NCI-H748 (cell line): ENCODE results near the gene MACROD2.
"Not testable (repeated sequence)": the region's sequence is repeated elsewhere in the genome, so short reads cannot be mapped to it uniquely, and the experiment has no call there.

Experiments used
- DNase-seq: peaks from one replicate; lab custom pipeline; 2025; ENCODE audit not compliant: unreplicated experiment; lab: John Stamatoyannopoulos, UW

The MACROD2 gene

GRCh38 chr20:15805154-15805553 is 1809.8 kb downstream of the MACROD2 start:
- no peak for DNase-seq

- no peak for DNase-seq
Observed at GRCh38 chr20:15806105-15806504, 1810.8 kb downstream of the MACROD2 start.

- no peak for DNase-seq
Observed at GRCh38 chr20:15807271-15807670, 1812.0 kb downstream of the MACROD2 start.

DNA sequence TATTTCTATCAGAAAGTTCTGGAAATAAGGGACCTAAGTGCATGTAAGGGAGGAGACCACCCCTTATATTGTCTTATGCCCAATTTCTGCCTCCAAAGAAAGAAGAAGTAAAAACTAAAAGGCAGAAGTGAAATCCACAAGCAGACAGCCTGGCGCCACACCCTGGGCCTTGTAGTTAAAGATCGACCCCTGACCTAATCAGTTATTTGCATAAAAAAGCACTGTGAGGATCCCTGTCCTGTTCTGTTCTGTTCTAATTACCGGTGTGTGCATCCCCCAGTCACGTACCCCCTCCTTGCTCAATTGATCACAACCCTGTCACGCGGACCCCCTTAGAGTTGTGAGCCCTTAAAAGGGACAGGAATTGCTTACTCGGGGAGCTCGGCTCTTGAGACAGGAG is 1812.5 kb downstream of the MACROD2 start:
- not testable (repeated sequence) for DNase-seq

GRCh38 chr20:15811951-15812350 is 1816.6 kb downstream of the MACROD2 start:
- DNase-seq = no peak

DNA sequence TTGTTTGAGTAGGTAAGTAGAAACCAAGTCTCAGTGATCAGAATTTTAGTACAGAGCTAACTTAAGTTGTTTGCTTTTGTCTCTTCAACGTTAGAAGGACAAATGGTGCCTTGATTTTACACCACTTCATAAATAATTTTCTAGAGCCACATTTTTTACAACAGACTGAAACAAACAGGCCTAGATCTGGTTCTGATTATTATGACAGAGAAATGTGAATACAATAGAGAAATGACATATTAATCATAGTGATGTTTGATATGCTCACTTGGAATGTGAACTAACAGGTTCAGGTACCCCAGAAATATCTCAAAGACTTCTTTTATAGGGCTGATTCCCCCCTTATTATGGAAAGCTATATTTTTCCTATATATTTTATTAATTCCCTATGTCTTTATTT is 1817.4 kb downstream of the MACROD2 start:
- DNase-seq = no peak

DNA sequence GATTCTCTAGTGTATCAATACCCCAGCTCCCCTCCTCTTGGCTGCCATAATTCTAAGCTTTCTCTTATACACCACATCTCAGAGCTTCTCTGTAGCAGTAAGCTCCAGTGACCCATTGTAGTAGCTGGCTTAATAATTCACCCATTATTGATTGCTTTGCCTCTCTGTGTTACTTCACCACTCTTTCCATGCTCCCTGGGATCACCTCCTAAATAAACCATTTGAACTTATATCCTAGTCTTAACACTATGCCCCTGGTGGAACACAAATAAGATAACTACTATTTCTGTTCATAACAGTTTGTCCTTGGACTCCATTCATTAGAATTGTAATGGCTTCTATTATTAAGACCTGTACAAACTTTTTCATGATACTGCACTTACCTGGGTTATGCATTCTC is 1819.0 kb downstream of the MACROD2 start:
- no peak for DNase-seq

- no peak for DNase-seq
Observed at GRCh38 chr20:15814911-15815310, 1819.6 kb downstream of the MACROD2 start.

- DNase-seq = no peak
Observed at GRCh38 chr20:15817351-15817750, 1822.0 kb downstream of the MACROD2 start.

DNA sequence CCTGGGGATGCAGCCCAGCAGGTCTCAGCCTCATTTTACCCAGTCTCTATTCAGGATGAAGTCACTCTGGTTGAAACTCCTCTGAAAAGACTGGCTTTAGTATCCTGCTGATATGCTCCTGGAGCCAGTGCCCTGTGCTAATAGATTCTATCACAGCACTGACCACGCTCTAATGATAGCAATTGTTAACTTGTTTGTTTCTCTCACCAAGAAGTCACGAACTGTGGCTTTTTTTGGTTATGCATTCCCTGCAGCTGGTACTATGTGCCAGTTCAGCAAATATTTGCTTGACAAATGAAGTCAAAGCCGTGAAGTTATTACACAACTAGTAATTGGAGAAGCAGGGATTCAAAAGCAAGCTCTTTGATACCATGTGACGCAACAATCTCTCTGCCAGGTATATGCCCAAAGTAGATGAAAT is 1823.3 kb downstream of the MACROD2 start:
- peak; percentile 37 for DNase-seq

- DNase-seq = no peak
Observed at GRCh38 chr20:15823718-15824117, 1828.4 kb downstream of the MACROD2 start.

- no peak for DNase-seq
Observed at GRCh38 chr20:15827628-15828027, 1832.3 kb downstream of the MACROD2 start.

GRCh38 chr20:15831201-15831600 is 1835.9 kb downstream of the MACROD2 start:
- DNase-seq = no peak

DNA sequence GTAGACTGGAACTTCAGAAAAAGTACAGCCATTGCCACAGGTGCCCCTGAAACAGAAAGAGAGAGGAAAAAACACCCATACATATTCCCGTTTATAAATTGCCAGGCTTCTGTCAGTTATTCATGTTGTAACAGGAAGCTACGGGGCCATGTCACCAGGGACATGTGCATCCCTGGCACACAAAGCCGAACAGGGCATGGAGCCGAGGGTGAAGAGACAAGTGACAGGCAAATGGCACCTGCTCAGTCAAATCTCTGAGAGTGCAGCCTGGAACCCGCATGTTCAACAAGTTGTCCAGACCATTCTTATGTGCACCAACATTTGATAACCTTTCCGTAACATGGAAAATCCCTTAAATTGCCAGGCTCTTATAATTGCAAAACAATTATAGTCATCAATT is 1837.2 kb downstream of the MACROD2 start:
- no peak for DNase-seq

GRCh38 chr20:15834857-15835256 is 1839.5 kb downstream of the MACROD2 start:
- peak; percentile 9 for DNase-seq

- no peak for DNase-seq
Observed at GRCh38 chr20:15835811-15836210, 1840.5 kb downstream of the MACROD2 start.

- DNase-seq = no peak
Observed at GRCh38 chr20:15836634-15837033, 1841.3 kb downstream of the MACROD2 start.

DNA sequence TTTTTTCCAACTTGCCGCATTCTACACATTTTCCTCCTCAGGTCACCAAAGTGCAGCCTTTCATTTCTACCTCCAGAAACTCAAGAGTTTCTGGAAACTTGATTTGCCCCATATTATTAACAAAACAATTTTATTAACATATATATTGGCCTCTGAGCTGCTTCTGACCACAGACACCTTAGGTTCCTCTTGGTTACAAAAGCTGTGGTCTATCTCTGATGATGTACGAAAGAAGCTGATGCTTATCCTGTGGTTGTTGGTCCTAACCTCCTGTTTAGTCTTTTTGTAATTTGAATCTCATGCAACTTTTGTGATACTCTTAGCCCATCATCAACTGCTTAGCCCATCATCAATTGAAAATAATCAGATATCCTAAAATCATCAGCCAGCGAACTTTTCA is 1842.2 kb downstream of the MACROD2 start:
- no peak for DNase-seq

DNA sequence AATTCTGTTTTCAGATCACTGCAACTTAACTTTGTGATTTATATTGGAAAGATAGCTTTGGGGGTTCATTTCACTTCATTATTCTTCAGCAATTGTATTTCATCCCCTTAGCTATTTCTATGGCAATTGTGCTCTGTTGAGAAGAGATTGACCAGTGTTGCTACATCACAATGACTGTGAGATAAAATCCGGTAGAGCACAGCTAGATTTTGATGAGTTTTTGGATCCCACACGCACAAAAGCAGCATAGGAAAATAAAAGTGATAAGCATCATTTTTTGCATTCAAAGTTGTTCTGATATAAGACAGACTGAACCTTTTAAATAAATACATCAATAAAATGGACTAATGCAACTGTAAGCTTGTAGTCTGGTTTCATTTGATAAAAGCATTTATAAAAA is 1843.2 kb downstream of the MACROD2 start:
- DNase-seq = no peak

- no peak for DNase-seq
Observed at GRCh38 chr20:15840636-15841301, 1845.5 kb downstream of the MACROD2 start.

DNA sequence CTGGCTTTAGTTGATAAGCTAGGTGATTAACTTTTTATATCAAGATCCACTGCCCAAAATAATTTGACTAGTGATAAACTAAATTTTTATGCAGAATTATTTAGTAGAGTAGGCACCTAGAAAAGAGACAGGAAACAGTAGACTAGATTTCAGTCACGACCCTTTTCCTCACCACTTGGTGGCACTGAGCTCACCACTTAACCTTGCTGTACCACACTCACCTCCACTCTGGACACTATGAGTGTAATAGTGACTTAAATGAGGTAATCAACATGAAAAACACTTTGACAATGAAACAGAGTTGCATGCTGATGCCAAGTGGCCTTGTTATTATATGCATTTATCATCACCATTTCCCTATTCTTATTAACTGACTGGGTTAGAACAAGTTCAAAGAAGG is 1847.6 kb downstream of the MACROD2 start:
- DNase-seq = no peak

GRCh38 chr20:15843777-15844176 is 1848.5 kb downstream of the MACROD2 start:
- no peak for DNase-seq

- DNase-seq = no peak
Observed at GRCh38 chr20:15847196-15847784, 1852.0 kb downstream of the MACROD2 start.
